HCT116 (cell line): ENCODE measurements around the gene UBA52.

Source experiments
- ATF3 ChIP-seq: IDR thresholded peaks from 2 replicates; pipeline ENCODE4 v1.6.1; 2012
- CBX3 ChIP-seq: IDR thresholded peaks from 2 replicates; pipeline ENCODE4 v1.6.1; 2012; ENCODE audit warnings: low read depth
- CTCF ChIP-seq, 3 experiments: fragments of 200-600 bp in 1 of 3; sonication (generic) in 1 of 3; IDR thresholded peaks in 2 of 3; conservative IDR thresholded peaks in 1 of 3; 2 replicates each; pipeline ENCODE4 v1.5.1; 2012 to 2017; ENCODE audit warnings: low read depth in 2 of 3, low read length in 2 of 3, antibody characterized with exemption in 1 of 3, borderline replicate concordance in 1 of 3, control low read depth in 1 of 3, mild to moderate bottlenecking in 1 of 3, mixed read lengths in 1 of 3, mixed run types in 1 of 3, moderate library complexity in 1 of 3; ENCODE audit not compliant: insufficient read depth in 1 of 3
- EZH2 ChIP-seq: fragments of 200-600 bp; sonication (generic); IDR thresholded peaks from 2 replicates; pipeline ENCODE4 v1.6.1; 2017; ENCODE audit warnings: antibody characterized with exemption, mixed run types
- JUND ChIP-seq: IDR thresholded peaks from 2 replicates; pipeline ENCODE4 v1.6.1; 2012
- MAX ChIP-seq: IDR thresholded peaks from 2 replicates; pipeline ENCODE4 v1.6.1; 2012
- POLR2A ChIP-seq: IDR thresholded peaks from 2 replicates; pipeline ENCODE4 v1.7.0; 2011; ENCODE audit warnings: borderline replicate concordance; ENCODE audit not compliant: insufficient read depth, insufficient read length; ENCODE audit errors: extremely low read depth
- YY1 ChIP-seq: IDR thresholded peaks from 2 replicates; pipeline ENCODE4 v1.6.1; 2011; ENCODE audit warnings: low read length, low read depth, moderate library complexity, mild to moderate bottlenecking; ENCODE audit not compliant: insufficient replicate concordance; ENCODE audit errors: extremely low read depth
- ZNF274 ChIP-seq: fragments of 200-500 bp; sonication (Bioruptor generic); IDR thresholded peaks from 2 replicates; pipeline ENCODE4 v1.6.1; 2014; ENCODE audit warnings: mild to moderate bottlenecking, low read depth, low read length, inconsistent platforms

- no peak for TF ChIP-seq YY1
- TF ChIP-seq CBX3, result no peak
- no peak for TF ChIP-seq CTCF (IDR thresholded peaks at IDR 0.05 in 2 of 3, conservative IDR thresholded peaks at IDR 0.05 in 1 of 3; ENCODE audit: borderline replicate concordance in 1 of 3, insufficient read depth in 1 of 3, low read depth in 2 of 3, low read length in 2 of 3)
- TF ChIP-seq ATF3, result no peak
- no peak for TF ChIP-seq POLR2A
- no peak for TF ChIP-seq EZH2
- no peak for TF ChIP-seq JUND
- TF ChIP-seq MAX, result no peak
- TF ChIP-seq ZNF274, result no peak
Measured at GRCh38 chr19:18542941-18543813, 28.5 kb upstream of the UBA52 start, which contains the start of gene FKBP8.
